ENCODE measurements around the gene ZNF70. TPM values are rescaled to one million over a fixed set of nuclear protein-coding genes. Genes with fewer than 3 reads are reported as not detected.

The ZNF70 gene
- 4.2 and 6.7 TPM in 2 replicates for total RNA-seq

DNA sequence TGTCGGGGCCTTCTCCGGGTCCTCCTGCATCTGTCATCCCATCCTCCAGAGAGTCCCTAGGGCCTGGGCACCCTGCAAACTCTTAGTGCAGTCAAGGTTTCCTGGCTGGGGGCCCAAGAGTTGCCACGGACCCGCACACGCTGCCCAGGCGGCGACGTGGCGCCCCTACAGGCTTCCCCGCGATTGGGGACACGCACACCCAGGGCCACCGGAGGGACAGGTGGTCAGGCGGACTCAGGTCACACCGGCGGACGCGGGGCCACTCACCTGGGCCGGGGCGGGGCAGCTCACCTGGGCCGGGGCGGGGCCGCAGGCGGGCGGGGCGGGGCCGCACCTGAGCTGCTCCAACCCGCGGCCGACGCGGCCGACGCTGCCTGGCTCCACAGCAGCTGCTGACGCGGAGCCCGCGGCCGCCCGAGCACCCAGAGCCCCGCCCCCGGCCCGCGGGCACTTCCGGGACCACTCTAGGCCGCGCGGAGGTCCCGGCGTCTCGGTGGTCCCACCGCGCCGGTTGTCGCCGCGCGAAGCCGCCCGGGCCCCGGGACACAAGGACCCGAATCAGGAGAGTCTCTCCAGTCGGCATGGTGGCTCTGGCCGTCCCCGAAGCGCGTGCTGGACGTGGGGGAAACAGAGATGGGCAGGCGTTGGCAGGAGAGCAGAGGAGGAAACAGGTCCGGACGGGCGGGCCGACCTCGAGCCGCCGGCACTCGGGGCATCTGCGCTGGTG, at the start of gene ZNF70:
Gene ZNF70 (minus strand): TSS at position 399 of the 727 bp plus-strand sequence. CDS start 5,972 bp downstream, outside the sequence.

DNA sequence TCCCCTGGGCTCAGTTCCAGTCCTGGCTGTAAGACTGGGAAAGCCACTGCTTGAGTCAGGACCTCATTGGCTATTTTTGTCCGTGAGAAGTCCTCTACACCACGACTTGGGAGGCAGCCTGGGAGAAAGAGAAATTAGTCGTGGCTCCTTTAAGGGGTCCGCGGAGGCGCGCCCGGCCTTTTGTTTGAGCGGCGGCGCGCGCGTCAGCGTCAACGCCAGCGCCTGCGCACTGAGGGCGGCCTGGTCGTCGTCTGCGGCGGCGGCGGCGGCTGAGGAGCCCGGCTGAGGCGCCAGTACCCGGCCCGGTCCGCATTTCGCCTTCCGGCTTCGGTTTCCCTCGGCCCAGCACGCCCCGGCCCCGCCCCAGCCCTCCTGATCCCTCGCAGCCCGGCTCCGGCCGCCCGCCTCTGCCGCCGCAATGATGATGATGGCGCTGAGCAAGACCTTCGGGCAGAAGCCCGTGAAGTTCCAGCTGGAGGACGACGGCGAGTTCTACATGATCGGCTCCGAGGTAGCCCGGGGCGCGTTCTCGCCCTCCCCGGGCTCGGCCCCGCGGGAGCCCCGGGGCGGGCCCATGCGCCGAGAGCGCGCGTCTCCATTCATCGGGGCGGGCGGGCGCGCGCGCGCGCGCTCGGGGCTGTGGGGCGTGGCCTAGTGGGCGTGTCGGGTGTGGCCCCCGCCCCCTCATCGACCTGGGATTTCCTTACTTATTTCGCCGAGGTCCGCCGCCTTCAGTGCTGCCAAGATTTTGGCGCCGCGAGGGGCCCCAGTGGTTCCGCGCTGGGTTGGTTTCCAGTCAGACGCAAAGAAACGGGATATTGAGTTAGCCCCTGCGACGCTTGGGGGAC, 36.1 kb upstream of the ZNF70 start, which contains the start of gene SMARCB1:
Gene SMARCB1 (plus strand): TSS at position 215 of the 848 bp plus-strand sequence. CDS start 204 bp downstream, at position 419.

GRCh38 chr22:23772649-23773473, 21.9 kb upstream of the ZNF70 start, which contains the start of gene MMP11:
Gene MMP11 (plus strand): TSS chr22:23772849. CDS start chr22:23772871, 22 bp downstream.

DNA sequence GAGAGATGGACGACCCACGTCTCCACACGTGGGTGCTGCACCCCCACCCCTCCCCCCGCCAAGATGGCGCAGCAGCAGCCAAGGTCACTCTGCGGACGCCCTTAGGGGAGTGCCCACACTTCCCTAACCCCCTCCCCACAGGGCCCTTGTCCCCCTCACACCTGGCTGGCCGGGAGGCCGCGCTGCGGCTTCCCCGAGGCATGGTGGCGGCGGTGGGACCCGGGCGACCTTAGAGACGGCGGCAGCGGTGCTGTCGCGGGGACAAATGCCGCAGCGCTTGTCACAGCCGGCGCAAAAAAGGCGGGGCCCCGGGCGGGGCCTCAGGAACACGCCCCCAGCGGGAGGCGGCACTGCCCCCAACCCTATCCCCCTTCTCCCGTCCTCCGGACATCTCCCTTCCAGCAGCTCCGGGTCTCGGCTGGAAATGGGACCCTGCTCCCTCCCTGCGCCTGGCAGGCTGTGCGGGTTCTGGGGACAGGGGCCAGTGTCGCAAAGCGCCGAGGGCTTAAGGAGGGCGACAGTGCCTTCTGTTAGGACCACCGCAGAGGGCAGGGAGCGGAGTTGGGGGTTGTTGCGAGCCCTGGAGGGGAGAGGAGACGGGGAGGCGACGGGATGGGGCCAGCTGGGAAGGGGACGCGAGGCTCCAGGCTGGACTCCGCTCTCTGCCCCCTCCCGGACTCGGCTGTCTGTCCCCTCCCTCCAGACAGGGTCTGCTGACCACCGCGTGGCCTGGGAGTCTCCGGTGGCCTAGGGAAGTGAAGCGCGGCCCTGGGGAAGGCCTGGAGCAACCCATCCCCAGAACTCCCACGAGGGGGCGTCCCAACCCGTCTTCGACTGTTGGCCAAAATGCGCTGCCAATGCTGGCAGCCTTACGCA, 17.0 kb upstream of the ZNF70 start, which contains the start of gene CHCHD10:
Gene CHCHD10 (minus strand): TSS at position 300 of the 876 bp plus-strand sequence. CDS start 98 bp downstream, at position 202.

DNA sequence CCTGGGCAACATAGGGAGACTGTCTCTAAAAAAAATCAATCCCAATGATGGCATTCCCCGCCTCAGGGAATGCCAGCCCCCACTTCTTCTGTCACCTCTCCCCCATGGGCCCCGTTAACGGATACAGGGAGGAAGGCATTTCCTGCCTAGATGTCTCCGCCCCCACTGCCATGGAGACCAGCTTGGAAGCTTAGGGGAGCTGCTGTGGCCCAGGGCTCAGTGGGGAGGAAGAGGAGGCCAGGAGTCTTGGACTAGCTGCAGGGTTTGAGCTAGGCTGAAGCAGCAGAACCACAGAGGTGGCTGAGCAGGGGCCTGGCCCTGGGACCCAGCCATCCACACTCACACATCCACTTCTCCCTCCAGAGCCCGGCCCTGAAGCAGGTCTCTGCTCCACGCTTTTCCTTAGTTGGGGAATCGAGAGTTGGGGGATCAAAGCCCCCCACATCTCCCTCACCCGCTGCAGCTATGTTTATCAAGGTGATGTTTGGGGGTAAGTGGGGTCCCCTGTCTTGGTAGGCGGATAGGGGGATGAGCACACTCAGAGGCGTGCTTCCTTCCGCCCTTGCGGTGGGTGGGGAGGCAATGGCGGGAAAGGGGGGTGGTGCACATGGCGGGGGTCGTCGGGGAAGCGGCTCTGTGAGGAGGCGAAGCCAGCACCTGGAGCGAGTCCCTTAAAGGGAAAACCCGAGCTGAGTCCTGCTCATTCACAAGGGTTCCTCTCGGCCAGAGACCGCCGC, 12.1 kb upstream of the ZNF70 start, which contains the start of gene C22orf15:
Gene C22orf15 (plus strand): TSS at position 149 of the 737 bp plus-strand sequence. CDS start 317 bp downstream, at position 466.

DNA sequence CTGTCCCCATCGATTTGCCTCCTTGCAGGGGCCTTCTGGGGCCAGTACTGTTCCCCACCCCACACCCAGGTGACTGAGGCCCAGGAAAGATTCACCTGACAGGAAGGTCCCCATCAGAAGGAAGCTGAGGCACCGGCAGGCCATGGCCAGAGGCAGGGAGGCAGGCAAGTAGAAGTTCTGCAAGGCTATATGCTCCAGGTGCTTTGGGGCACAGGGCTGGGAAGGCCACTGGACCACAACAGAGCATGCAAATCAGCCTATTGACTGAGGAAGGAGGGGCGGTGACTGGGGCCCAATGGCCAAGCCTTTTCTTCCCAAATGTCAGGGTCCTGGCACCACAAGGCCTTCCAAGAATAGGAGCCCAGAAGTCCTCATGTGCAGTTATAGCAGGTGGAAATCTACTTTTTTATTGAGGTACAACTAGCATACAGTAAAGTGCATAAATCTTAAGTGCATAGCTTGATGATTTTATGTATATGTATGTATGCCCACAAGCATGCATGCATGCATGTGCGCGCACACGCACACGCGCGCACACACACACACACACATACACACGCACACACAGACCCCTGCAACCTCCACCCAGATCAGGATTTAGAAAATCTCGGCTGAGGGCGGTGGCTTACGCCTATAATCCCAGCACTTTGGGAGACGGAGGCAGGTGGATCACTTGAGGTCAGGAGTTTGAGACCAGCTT, 3.5 kb upstream of the ZNF70 start, which contains the start of gene VPREB3:
Gene VPREB3 (minus strand): TSS at position 206 of the 700 bp plus-strand sequence. CDS start 62 bp downstream, at position 144.

GRCh38 chr22:23690713-23691112, 60.2 kb downstream of the ZNF70 start, which contains the start of gene RGL4:
Gene RGL4 (plus strand): TSS chr22:23691013. CDS start chr22:23692031, 1,018 bp downstream.

Other genes with a start within 250 kb of the ZNF70 start
- gene IGLL1, start 170.8 kb downstream of the ZNF70 start, total RNA-seq, result not detected in 2 replicates
- gene DRICH1, start 118.8 kb downstream of the ZNF70 start, total RNA-seq, result not detected in 2 replicates
- not detected in 2 replicates for gene RGL4, start 60.1 kb downstream of the ZNF70 start, total RNA-seq
- not detected in 2 replicates for gene VPREB3, start 3.3 kb upstream of the ZNF70 start, total RNA-seq
- gene C22orf15, start 11.9 kb upstream of the ZNF70 start, total RNA-seq, result 1.2 and 3.3 TPM in 2 replicates
- gene CHCHD10, start 16.9 kb upstream of the ZNF70 start, total RNA-seq, result 3.0 and 4.3 TPM in 2 replicates
- gene MMP11, start 21.7 kb upstream of the ZNF70 start, total RNA-seq, result 14.0 and 15.4 TPM in 2 replicates
- gene SMARCB1, start 35.9 kb upstream of the ZNF70 start, total RNA-seq, result 17.5 and 42.7 TPM in 2 replicates
- 0.30 and 0.83 TPM in 2 replicates for gene DERL3, start 87.9 kb upstream of the ZNF70 start, total RNA-seq
- 12.9 and 14.8 TPM in 2 replicates for gene SLC2A11, start 106.8 kb upstream of the ZNF70 start, total RNA-seq
- gene MIF, start 143.3 kb upstream of the ZNF70 start, total RNA-seq, result 204 and 272 TPM in 2 replicates
- gene GSTT2B, start 210.1 kb upstream of the ZNF70 start, total RNA-seq, result 4.2 and 15.7 TPM in 2 replicates
- 0.59 and 0.60 TPM in 2 replicates for gene DDTL, start 215.8 kb upstream of the ZNF70 start, total RNA-seq
- gene DDT, start 223.3 kb upstream of the ZNF70 start, total RNA-seq, result 75.8 and 104 TPM in 2 replicates
- gene GSTT2, start 229.0 kb upstream of the ZNF70 start, total RNA-seq, result 0.60 TPM in 1 of 2 replicates, not detected in the other